T1000 (cell line): ENCODE data around the gene ANKLE1.
"Not testable (repeated sequence)": the region's sequence is repeated elsewhere in the genome, so short reads cannot be mapped to it uniquely, and the experiment has no call there.

ENCODE experiments used
- DNase-seq: peaks from one replicate; lab custom pipeline; 2025; ENCODE audit warnings: mixed read lengths; lab: John Stamatoyannopoulos, UW

The ANKLE1 gene

GRCh38 chr19:17246681-17247425 lies 34.8 kb upstream of the ANKLE1 start:
- DNase-seq, result no peak

DNA sequence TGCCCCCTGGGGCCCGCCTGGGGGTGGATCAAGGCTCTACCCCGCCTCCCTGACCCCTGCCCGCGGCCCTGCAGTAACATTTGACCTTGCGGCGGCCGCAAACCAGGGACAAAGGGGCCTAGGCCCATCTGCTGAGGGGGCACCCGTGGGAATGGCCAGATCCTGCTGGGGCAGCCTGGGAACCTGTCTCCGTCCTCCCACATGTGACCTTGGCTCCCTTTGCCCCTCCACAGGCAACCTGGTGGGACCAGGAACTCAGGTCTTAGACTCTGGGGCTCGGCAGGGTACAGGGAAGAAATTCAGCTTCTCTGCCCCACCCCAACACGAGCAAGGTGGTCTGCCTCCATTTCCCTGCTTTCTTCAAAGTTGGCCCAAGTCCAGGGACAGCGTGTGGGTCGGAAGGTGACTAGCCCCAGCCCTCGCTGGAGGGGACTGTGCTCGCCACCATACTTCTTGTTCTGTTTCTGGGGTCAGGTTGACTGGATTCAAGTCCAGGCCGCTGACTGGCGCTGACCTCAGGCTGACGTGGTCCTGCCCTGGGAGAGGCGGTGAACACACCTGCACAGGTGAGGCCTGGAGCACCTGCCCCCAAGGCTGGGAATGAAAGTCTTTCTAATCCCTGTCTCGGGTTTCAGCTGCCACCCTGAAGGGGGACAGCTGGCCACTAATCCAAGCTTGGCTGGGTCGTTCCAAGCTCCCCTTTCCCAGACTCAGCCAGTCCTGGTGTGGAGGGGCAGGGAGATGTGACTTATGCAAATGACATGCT lies 33.5 kb upstream of the ANKLE1 start:
- DNase-seq, result no peak

GRCh38 chr19:17249887-17250548 lies 31.7 kb upstream of the ANKLE1 start:
- no peak for DNase-seq

DNA sequence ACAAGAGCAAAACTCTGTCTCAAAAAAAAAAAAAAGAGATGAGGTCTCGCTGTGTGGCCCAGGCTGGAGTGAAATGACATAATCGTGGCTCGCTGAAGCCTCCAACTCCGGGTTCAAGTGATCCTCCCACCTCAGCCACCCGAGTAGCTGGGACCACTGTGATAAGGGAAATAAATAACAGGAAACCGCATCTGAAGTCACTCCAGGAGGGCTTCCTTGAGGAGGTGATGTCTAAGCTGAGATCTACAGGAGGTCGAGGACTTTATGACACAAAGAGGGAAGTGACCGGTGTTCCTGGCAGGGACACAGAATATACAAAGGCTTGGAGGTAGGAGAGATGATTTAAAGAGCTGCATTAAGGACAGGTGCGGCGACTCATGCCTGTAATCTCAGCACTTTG lies 27.1 kb upstream of the ANKLE1 start:
- DNase-seq, result no peak

GRCh38 chr19:17255150-17255621 lies 26.5 kb upstream of the ANKLE1 start:
- DNase-seq, result no peak

DNA sequence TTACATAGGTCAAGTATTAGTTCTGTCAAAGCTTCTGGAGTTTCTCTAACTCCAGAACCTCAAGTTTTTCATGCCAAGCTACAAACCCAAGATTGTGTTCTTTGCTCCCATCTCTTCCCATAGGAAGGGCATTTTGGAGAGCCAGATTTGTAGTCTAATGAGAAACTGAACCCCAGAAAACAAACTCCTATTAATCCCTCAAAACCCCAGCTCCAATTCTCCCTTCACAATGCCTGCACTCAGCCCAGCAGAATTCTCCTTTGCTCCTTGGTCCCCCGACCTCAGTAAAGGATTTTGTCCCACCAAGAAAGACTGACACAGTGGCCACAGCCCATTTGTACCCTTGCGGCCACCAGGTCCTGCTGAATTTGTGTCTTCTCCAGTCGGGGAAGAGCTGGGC lies 25.6 kb upstream of the ANKLE1 start:
- DNase-seq, result no peak

DNA sequence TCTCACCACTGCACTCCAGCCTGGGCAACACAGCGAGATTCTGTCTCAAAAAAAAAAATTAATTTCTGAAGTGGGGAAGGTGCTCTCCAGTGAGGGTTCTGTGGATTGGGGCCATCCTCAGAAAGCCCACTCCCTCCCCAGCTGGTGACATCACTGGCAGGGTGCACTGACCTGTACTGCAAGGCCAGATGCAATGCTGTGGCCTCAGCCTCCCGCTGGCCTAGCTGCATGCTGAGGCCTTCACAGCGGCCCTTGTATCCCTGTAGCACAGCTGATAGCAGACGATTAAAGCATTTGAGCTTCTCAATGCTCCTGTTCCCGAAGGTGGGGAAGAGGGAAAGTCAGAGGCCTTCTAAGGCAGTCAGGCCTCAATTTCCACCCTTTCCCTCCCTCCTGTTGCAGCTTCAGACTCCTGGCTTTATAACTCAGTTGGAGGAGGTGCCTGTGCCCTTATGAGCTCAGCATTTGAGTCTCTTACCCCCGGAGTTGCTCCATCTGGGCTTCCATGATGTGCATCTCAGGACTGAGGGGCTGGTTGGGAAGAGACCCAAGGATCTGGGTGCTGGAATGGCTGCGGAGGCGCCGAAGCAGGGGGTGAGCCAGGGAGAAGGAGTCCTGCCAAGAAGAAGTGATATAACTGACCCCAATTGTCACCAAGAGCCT lies 22.5 kb upstream of the ANKLE1 start:
- no peak for DNase-seq

- DNase-seq, result no peak
Measured at GRCh38 chr19:17259934-17260333, 21.8 kb upstream of the ANKLE1 start.

GRCh38 chr19:17260842-17261325 lies 20.8 kb upstream of the ANKLE1 start:
- peak; percentile 45 for DNase-seq

DNA sequence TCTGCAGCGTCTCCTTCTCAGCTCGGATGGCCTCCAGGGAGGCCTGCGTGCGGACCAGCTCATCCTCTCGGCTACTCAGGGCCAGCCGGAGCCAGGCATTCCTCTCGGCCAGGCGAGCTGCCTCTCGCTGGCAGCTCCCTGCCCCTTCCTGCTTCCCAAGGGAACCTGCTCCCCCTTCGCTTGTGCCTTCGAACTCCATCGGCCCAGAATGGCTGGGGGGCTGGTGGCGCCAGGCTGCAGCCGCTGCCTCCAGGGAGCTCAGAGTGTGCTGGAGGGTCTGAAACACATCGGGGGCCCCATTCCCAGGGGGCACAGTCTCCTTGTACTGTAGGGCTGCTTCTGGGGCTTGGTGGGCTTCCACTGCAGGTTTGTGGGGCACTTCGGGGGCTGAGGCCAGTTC lies 19.1 kb upstream of the ANKLE1 start:
- DNase-seq, result no peak

DNA sequence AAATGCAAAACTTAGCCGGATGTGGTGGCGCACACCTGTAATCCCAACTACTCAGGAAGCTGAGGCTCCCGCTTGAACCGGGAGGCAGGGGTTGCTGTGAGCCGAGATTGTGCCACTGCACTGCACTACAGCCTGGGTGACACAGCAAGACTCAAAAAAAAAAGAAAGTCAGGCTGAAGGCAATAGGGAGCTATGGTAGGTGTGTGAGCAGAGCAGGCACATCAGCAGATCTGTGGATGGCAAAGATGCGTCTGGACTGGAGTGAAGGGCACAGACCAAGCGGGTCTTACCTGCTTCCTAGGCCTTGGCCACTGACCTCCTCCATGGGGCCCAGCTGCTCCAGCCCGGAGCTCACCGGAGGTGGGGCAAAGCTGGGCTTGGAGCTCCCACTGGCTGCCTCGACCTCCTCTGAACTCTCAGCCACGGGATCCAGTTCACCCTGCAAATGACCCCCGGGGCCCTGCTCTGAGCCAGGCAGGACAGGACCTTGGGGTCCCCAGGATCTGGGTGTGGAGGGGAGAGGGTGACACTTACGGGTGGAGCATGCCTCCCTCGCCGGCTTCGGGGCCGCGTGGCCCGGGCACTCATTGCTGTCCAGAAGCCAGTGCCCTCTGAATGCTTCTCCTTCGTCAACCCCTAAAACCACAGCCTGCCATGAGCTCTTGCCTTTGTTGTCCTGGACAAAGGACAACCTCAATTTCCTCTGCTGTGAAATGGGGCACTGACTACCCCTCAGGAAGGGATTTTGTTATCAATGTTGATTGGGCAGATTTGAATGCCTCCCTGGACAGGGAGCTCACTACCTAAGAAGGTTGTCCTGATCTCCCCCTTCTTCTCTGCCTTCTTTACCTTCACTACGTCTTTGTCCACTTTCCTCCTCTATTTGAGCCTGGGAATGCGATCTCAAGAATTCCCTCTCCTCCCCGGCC lies 17.7 kb upstream of the ANKLE1 start:
- no peak for DNase-seq

DNA sequence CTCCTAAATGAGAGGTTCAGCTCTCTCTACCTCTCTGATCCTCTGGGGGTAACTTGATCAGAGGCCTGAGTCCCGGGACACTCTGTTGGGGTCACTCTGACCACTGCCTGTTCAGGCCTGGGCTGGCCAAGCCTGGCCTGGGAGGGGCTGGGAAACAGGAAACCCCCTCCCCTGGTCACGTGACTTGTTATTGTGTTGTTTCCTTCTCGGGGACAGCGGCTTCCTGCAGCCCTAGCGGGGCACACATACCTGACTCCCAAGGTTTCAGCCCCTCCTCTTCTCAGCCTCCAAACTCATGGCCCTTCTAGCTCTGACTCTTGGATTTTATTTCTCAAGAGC lies 17.1 kb upstream of the ANKLE1 start, which contains the start of gene USHBP1:
TSS of gene USHBP1 (minus strand) at position 105 of the 339 bp plus-strand sequence. CDS start 446 bp downstream, outside the sequence.
- DNase-seq, result no peak

- no peak for DNase-seq
Measured at GRCh38 chr19:17266026-17266425, 15.7 kb upstream of the ANKLE1 start.

DNA sequence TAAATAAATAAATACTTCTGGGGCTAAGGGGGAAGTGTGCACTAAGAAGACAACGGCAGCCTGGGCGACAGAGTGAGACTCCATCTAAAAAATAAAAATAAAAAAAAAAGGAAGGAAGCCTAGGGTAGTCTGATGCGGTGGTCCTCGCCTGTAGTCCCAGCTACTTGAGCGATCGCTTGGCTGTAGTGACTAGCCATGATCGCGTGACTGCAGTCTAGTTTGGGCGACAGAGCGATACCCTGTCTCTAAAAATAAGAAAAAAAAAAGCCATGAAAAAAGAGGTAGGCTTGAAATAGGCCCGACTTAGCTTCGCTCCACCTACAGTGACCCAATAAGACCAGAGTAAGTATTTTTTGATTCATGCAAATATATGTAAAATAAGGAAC lies 15.1 kb upstream of the ANKLE1 start:
- no peak for DNase-seq

DNA sequence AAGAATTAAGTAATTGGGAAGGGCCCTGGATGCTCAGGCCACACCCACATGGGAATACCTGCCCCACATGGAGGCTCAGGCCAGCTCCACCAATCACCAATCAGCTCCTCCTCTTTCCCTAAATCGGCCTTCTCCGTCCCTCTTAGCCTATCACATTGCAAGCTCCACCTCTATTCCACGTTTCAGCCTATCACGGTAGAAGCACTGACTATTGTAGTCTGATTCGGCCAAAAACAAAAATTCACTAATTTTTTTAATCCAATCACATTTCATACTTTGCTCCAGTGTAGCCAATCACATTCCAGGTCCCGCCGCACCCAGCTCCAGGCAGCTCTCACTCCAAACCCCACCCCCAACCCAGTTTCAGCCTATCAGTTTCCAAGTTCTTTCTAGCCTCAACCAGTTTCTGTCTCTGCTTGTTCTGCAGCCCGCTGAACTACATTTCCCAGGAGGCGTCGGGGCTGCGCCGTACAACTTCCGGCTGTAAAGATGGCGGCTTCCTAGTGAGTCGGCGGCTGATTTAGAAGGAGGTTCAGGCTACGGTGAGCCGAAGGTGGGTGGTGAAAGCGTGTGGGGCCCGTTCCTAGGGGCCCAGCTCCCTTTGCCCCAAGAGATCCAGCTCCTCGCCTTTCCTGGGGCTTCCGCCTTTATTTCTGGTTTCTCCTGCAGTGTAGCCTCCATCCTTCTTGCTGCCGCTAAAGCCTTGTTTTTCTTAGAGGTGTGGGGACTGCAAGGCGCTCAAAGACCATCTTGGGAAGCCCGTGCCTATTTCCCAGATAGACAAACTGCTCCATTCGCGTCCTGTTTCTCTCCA lies 14.5 kb upstream of the ANKLE1 start, which contains the start of gene BABAM1:
TSS of gene BABAM1 (plus strand) at position 469 of the 814 bp plus-strand sequence. CDS start 1,364 bp downstream, outside the sequence.
- DNase-seq, result peak; percentile 94

- DNase-seq, result no peak
Measured at GRCh38 chr19:17268754-17269153, 12.9 kb upstream of the ANKLE1 start.

- not testable (repeated sequence) for DNase-seq
Measured at GRCh38 chr19:17274892-17275291, 6.8 kb upstream of the ANKLE1 start.

DNA sequence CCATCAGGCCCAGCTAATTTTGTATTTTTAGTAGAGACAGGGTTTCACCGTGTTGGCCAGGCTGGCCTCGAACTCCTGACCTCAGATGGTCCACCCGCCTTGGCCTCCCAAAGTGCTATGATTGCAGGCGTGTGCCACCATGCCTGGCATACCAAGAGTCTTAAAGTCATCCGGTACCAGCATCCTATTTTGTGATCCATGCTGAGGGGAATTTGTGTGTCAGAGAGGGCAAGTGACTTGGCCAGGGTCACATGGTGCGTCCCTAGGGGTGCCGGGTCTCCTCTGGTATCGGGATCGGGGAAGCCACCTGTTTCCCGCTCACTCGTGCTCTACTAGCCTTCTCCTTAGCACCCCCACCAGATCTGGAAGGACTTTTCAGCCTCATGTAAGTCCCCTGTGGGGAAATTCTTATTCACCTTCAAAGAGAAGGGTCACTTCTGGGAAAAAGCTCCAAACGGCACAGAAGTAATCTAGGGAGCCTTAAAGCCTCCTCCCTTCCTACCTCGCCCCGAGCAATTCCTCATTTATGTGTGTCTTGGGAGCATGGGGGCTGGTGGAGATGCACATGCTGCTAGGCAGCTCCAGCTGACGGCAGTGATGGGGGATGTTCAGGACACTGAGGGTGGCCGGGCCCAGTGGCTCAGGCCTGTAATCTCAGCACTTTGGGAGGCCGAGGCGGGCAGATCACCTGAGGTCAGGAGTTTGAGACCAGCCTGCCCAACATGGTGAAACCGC lies 6.1 kb upstream of the ANKLE1 start:
- DNase-seq, result no peak

GRCh38 chr19:17279436-17279835 lies 2.3 kb upstream of the ANKLE1 start:
- DNase-seq, result no peak
